OCI-LY7 (cell line): ENCODE measurements around the gene MC2R. TPM values are rescaled to one million over a fixed set of nuclear protein-coding genes. Genes with fewer than 3 reads are reported as not detected.

ENCODE experiments used
- BruUV-seq: library from RNA; stranded (reverse); fragments of 400-500 nt; replicated peaks from 2 replicates; lab custom pipeline; 2021; lab: Mats Ljungman, UMichigan
- CTCF ChIA-PET: fragments of 300-600 bp; sonication (Branson Sonifier 250); formaldehyde crosslinking; loops from one replicate; lab custom pipeline; 2022; ENCODE audit warnings: antibody characterized with exemption; ENCODE audit not compliant: unreplicated experiment; lab: Charles Lee
- POLR2A ChIA-PET: fragments of 300-600 bp; sonication (Branson Sonifier 250); formaldehyde crosslinking; loops from one replicate; lab custom pipeline; 2022; ENCODE audit warnings: antibody characterized with exemption; lab: Charles Lee
- DNase-seq: peaks from one replicate; pipeline ENCODE4 v3.0.0-alpha.2; 2015; ENCODE audit warnings: low spot score
- H2AFZ ChIP-seq: fragments of 200-600 bp; sonication (generic), shearing (Covaris generic); 2 replicates; pipeline ENCODE4 v1.6.1; 2014; ENCODE audit warnings: mild to moderate bottlenecking, antibody characterized with exemption, low read length, moderate library complexity
- H3K27ac ChIP-seq: fragments of 200-600 bp; sonication (generic); 2 replicates; pipeline ENCODE4 v1.5.1; 2014; ENCODE audit warnings: mixed run types, low read depth, mild to moderate bottlenecking, moderate library complexity, low read length, inconsistent platforms; ENCODE audit not compliant: poor library complexity, severe bottlenecking
- H3K36me3 ChIP-seq: fragments of 200-600 bp; sonication (generic); 2 replicates; pipeline ENCODE4 v1.6.1; 2014; ENCODE audit warnings: mild to moderate bottlenecking, antibody characterized with exemption, low read length, moderate library complexity, mixed read lengths; ENCODE audit not compliant: insufficient read depth
- H3K4me1 ChIP-seq: fragments of 200-600 bp; sonication (generic); 2 replicates; pipeline ENCODE4 v1.5.1; 2014; ENCODE audit warnings: mild to moderate bottlenecking, low read length; ENCODE audit not compliant: insufficient read depth, poor library complexity, severe bottlenecking
- H3K4me2 ChIP-seq: fragments of 200-600 bp; sonication (generic); 2 replicates; pipeline ENCODE4 v1.6.1; 2014; ENCODE audit warnings: mild to moderate bottlenecking, low read length
- H3K4me3 ChIP-seq: fragments of 200-600 bp; sonication (generic); 2 replicates; pipeline ENCODE4 v1.5.1; 2014; ENCODE audit warnings: mild to moderate bottlenecking, low read depth, low read length; ENCODE audit not compliant: poor library complexity, severe bottlenecking
- H3K79me2 ChIP-seq: fragments of 200-600 bp; sonication (generic); 2 replicates; pipeline ENCODE4 v1.6.1; 2016; ENCODE audit warnings: low read depth, mild to moderate bottlenecking, low read length, moderate library complexity, mixed read lengths; ENCODE audit not compliant: insufficient read depth
- H3K9me2 ChIP-seq: fragments of 200-600 bp; sonication (generic); 2 replicates; pipeline ENCODE4 v1.6.1; 2016; ENCODE audit warnings: mild to moderate bottlenecking, low read length, mixed read lengths; ENCODE audit not compliant: insufficient read depth
- H3K9me3 ChIP-seq: fragments of 200-600 bp; sonication (generic); 2 replicates; pipeline ENCODE4 v1.6.1; 2014; ENCODE audit warnings: mild to moderate bottlenecking, mixed run types, low read length, mixed read lengths
- H4K20me1 ChIP-seq: fragments of 200-600 bp; sonication (generic); 2 replicates; pipeline ENCODE4 v1.6.1; 2014; ENCODE audit warnings: mild to moderate bottlenecking, antibody characterized with exemption, low read length, moderate library complexity, mixed read lengths; ENCODE audit not compliant: insufficient read depth
- CTCF ChIP-seq: fragments of 200-600 bp; sonication (generic); conservative IDR thresholded peaks from 2 replicates; pipeline ENCODE4 v1.5.1; 2014; ENCODE audit warnings: mild to moderate bottlenecking, antibody characterized with exemption, low read length, moderate library complexity, mixed read lengths
- EZH2phosphoT487 ChIP-seq: fragments of 200-600 bp; sonication (generic); IDR thresholded peaks from 2 replicates; pipeline ENCODE4 v1.6.1; 2018; ENCODE audit warnings: low read depth, borderline replicate concordance, mild to moderate bottlenecking, mixed run types, antibody characterized with exemption, low read length, moderate library complexity, mixed read lengths
- intact Hi-C: fragments of 100-400 bp; cut with micrococcal nuclease; formaldehyde crosslinking; loops from one replicate; pipeline ENCODE4 v1.10.0; 2022; ENCODE audit not compliant: unreplicated experiment
- total RNA-seq, 2 experiments: library from RNA; depleted of rRNA in 1 of 2; stranded (reverse); fragments of >200 nt in 1 of 2; shearing (Covaris generic) in 1 of 2; gene quantifications; 2 replicates each; pipeline ENCODE4 v1.2.3, GENCODE V29; 2014 to 2022

Gene MC2R
- total RNA-seq, 2 experiments from 2014 or later, result not detected

DNA sequence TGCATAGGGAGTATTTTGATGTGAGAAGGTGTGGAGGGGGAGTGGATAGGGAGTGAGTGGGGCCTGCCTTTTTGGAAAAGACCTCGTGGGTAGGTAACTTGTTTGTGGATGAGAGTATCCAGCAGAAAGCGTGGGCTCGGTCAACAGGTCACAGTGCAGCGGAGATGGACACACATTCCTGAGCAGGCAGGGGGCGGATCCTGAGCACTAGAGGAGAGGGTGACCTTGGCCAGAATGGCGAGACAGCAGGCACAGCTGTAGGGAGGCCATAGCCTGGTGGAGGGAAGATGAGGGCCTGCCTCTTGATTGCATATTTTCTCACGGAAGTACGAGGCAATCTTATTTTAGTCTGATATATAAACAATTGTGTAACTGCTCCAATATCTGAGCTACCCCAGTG, 3.6 kb upstream of the MC2R start:
- POLR2A ChIA-PET, result interaction anchor here (0.7 kb wide), 1 partner anchor 80 kb away, joined by 3 read pairs; no protein-coding TSS in a partner anchor
- no peak overlapping the region for H3K27ac ChIP-seq
- BruUV-seq, result no TSS peak
- H2AFZ ChIP-seq, result no peak overlapping the region
- no peaks in the 10 kb centered on the region for H3K4me1 ChIP-seq
- H3K9me3 ChIP-seq, result no peaks in the 10 kb centered on the region
- CTCF ChIA-PET, result no interaction called here
- H4K20me1 ChIP-seq, result no peaks in the 10 kb centered on the region
- no peak for TF ChIP-seq CTCF
- TF ChIP-seq EZH2phosphoT487, result no peak
- H3K79me2 ChIP-seq, result no peaks in the 10 kb centered on the region
- H3K36me3 ChIP-seq, result no peaks in the 10 kb centered on the region
- H3K4me3 ChIP-seq, result no peak overlapping the region
- DNase-seq, result no peak
- intact Hi-C loops, result no loop called here
- no peaks in the 10 kb centered on the region for H3K9me2 ChIP-seq
- no peak overlapping the region for H3K4me2 ChIP-seq

DNA sequence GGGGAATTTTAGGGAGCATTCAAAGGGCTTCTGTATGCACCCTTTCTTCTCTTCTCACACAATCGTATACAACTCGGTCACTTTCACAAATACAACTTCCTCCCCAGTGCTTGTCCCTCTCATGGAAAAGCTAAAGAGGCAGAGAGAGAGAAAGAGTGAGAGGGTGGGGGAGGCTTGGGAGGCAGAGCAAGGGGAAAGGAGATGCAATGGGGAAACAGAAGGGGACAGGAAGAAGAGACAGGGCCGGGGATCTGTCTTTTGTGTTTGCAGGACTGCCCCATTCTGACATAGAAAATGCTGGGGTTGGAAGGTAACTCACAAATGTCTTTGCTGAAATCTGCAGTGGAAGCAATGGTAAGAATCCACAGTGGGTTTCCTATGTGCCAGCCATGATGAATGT, 2.1 kb upstream of the MC2R start:
- no peak overlapping the region for H3K4me3 ChIP-seq
- POLR2A ChIA-PET, result no interaction called here
- H4K20me1 ChIP-seq, result no peaks in the 10 kb centered on the region
- no peaks in the 10 kb centered on the region for H3K79me2 ChIP-seq
- intact Hi-C loops, result no loop called here
- no peaks in the 10 kb centered on the region for H3K9me3 ChIP-seq
- H3K9me2 ChIP-seq, result no peaks in the 10 kb centered on the region
- no peaks in the 10 kb centered on the region for H3K4me1 ChIP-seq
- CTCF ChIA-PET, result no interaction called here
- no peaks in the 10 kb centered on the region for H3K36me3 ChIP-seq
- no peak overlapping the region for H3K27ac ChIP-seq
- no peak overlapping the region for H3K4me2 ChIP-seq
- DNase-seq, result no peak
- BruUV-seq, result no TSS peak
- no peak for TF ChIP-seq EZH2phosphoT487
- no peak for TF ChIP-seq CTCF
- no peak overlapping the region for H2AFZ ChIP-seq

GRCh38 chr18:13916559-13916958, 1.2 kb upstream of the MC2R start:
- CTCF ChIA-PET, result no interaction called here
- Histone ChIP-seq H3K4me3 (no peak overlapping the region), H2AFZ (no peak overlapping the region), H3K4me2 (no peak overlapping the region), H3K27ac (no peak overlapping the region), H3K9me3 (no peaks in the 10 kb centered on the region), H3K4me1 (no peaks in the 10 kb centered on the region), H3K36me3 (no peaks in the 10 kb centered on the region), H3K9me2 (no peaks in the 10 kb centered on the region), H4K20me1 (no peaks in the 10 kb centered on the region), H3K79me2 (no peaks in the 10 kb centered on the region)
- no peak for DNase-seq
- POLR2A ChIA-PET, result no interaction called here
- intact Hi-C loops, result no loop called here
- TF ChIP-seq CTCF, result no peak
- TF ChIP-seq EZH2phosphoT487, result no peak
- no TSS peak for BruUV-seq
